Measurements from ENCODE around the gene PRDM9.
"Not testable (repeated sequence)": the region's sequence is repeated elsewhere in the genome, so short reads cannot be mapped to it uniquely, and the experiment has no call there.

PRDM9 gene

GRCh38 chr5:23525751-23526150 lies 18.3 kb downstream of the PRDM9 start:
- H3K27ac ChIP-seq = no peak overlapping the region
- H3K4me3 ChIP-seq = no peak overlapping the region

- H3K27ac ChIP-seq, H3K4me3 ChIP-seq: not testable (repeated sequence)
Observed at GRCh38 chr5:23526616-23527015, 19.2 kb downstream of the PRDM9 start.

- H3K27ac ChIP-seq, H3K4me3 ChIP-seq: not testable (repeated sequence)
Observed at GRCh38 chr5:23527216-23527920, 20.0 kb downstream of the PRDM9 start.

GRCh38 chr5:23528677-23529076 lies 21.3 kb downstream of the PRDM9 start:
- Histone ChIP-seq H3K4me3 (no peak overlapping the region), H3K27ac (no peak overlapping the region)

- Histone ChIP-seq H3K27ac (no peak overlapping the region), H3K4me3 (no peak overlapping the region)
Observed at GRCh38 chr5:23530571-23530970, 23.2 kb downstream of the PRDM9 start.

- H3K4me3 ChIP-seq = no peak overlapping the region
- no peak overlapping the region for H3K27ac ChIP-seq
Observed at GRCh38 chr5:23571059-23571458, 63.6 kb downstream of the PRDM9 start.

Measured in skin epidermis (tissue), 12 donors.